ENCODE results near the gene AFF3.
"Not testable (repeated sequence)": the region's sequence is repeated elsewhere in the genome, so short reads cannot be mapped to it uniquely, and the experiment has no call there.

The AFF3 gene

GRCh38 chr2:100176925-100177324, 34.5 kb upstream of the AFF3 start:
- no peak overlapping the region for H3K4me3 ChIP-seq (ENCODE audit: low read depth, low read length)
- no peak for TF ChIP-seq CTCF (IDR thresholded peaks at IDR 0.05; ENCODE audit: insufficient read depth, low read depth, low read length, missing control alignments)
- DNase-seq (ENCODE audit: low read depth) = no peak

GRCh38 chr2:100174026-100174431, 31.6 kb upstream of the AFF3 start:
- no peak overlapping the region for H3K4me3 ChIP-seq (ENCODE audit: low read depth, low read length)
- TF ChIP-seq CTCF (IDR thresholded peaks at IDR 0.05; ENCODE audit: insufficient read depth, low read depth, low read length, missing control alignments) = no peak
- no peak for DNase-seq (ENCODE audit: low read depth)

- no peak overlapping the region for H3K4me3 ChIP-seq (ENCODE audit: low read depth, low read length)
- no peak for DNase-seq (ENCODE audit: low read depth)
- TF ChIP-seq CTCF (IDR thresholded peaks at IDR 0.05; ENCODE audit: insufficient read depth, low read depth, low read length, missing control alignments) = no peak
Observed at GRCh38 chr2:100166701-100167100, 24.3 kb upstream of the AFF3 start.

GRCh38 chr2:100163605-100164004, 21.2 kb upstream of the AFF3 start:
- no peak for TF ChIP-seq CTCF (IDR thresholded peaks at IDR 0.05; ENCODE audit: insufficient read depth, low read depth, low read length, missing control alignments)
- no peak overlapping the region for H3K4me3 ChIP-seq (ENCODE audit: low read depth, low read length)
- DNase-seq (ENCODE audit: low read depth) = no peak

GRCh38 chr2:100161945-100162620, 19.7 kb upstream of the AFF3 start:
- no peak overlapping the region for H3K4me3 ChIP-seq (ENCODE audit: low read depth, low read length)
- no peak for DNase-seq (ENCODE audit: low read depth)
- no peak for TF ChIP-seq CTCF (IDR thresholded peaks at IDR 0.05; ENCODE audit: insufficient read depth, low read depth, low read length, missing control alignments)

- TF ChIP-seq CTCF (IDR thresholded peaks at IDR 0.05; ENCODE audit: insufficient read depth, low read depth, low read length, missing control alignments) = no peak
- DNase-seq (ENCODE audit: low read depth) = no peak
- no peak overlapping the region for H3K4me3 ChIP-seq (ENCODE audit: low read depth, low read length)
Observed at GRCh38 chr2:100160396-100160795, 18.0 kb upstream of the AFF3 start.

GRCh38 chr2:100151832-100152231, 9.4 kb upstream of the AFF3 start:
- not testable (repeated sequence) for H3K4me3 ChIP-seq (ENCODE audit: low read depth, low read length); DNase-seq (ENCODE audit: low read depth)

All from GM12865 (cell line).